Caco-2 (cell line): Measurements from ENCODE around the gene MAN2B1. TPM values are rescaled to one million over a fixed set of nuclear protein-coding genes. Genes with fewer than 3 reads are reported as not detected.

Source experiments
- BruUV-seq: library from RNA; stranded (reverse); fragments of 400-500 nt; replicated peaks from 2 replicates; lab custom pipeline; 2021; lab: Mats Ljungman, UMichigan
- CTCF ChIA-PET: fragments of 300-600 bp; sonication (Branson Sonifier 250); formaldehyde crosslinking; loops from one replicate; lab custom pipeline; 2022; ENCODE audit warnings: antibody characterized with exemption; lab: Charles Lee
- POLR2A ChIA-PET: fragments of 300-600 bp; sonication (Branson Sonifier 250); formaldehyde crosslinking; loops from one replicate; lab custom pipeline; 2022; ENCODE audit warnings: antibody characterized with exemption; lab: Charles Lee
- DNase-seq, 2 experiments: peaks; one replicate each; pipeline versions ENCODE4 v3.0.0 to v3.0.0-alpha.2; 2020 to 2022
- H3K27me3 ChIP-seq: replicated peaks from 2 replicates; pipeline ENCODE4 v1.6.0; 2011; ENCODE audit warnings: low read length; ENCODE audit not compliant: control insufficient read depth, insufficient read depth
- H3K36me3 ChIP-seq: 2 replicates; pipeline ENCODE4 v1.5.1; 2011; ENCODE audit warnings: low read length; ENCODE audit not compliant: control insufficient read depth, insufficient read depth
- H3K4me1 ChIP-seq: fragments of 250-450 bp; sonication (Bioruptor Pico); 2 replicates; pipeline ENCODE4 v1.5.1; 2020; ENCODE audit warnings: mild to moderate bottlenecking
- H3K4me3 ChIP-seq: 2 replicates; pipeline ENCODE4 v1.5.1; 2011; ENCODE audit warnings: low read depth, mild to moderate bottlenecking, control low read depth, low read length
- H3K9me3 ChIP-seq: fragments of 250-450 bp; sonication (Bioruptor Pico); 2 replicates; pipeline ENCODE4 v1.5.1; 2020; ENCODE audit warnings: mild to moderate bottlenecking, moderate library complexity
- H3K27ac Mint-ChIP-seq: one replicate; pipeline ENCODE4 v1.8.0; 2022; ENCODE audit warnings: mixed read lengths; ENCODE audit not compliant: unreplicated experiment
- H3K27me3 Mint-ChIP-seq: one replicate; pipeline ENCODE4 v1.8.0; 2022; ENCODE audit warnings: mixed read lengths; ENCODE audit not compliant: insufficient read depth, unreplicated experiment
- H3K36me3 Mint-ChIP-seq: one replicate; pipeline ENCODE4 v1.8.0; 2022; ENCODE audit warnings: mild to moderate bottlenecking, mixed read lengths; ENCODE audit not compliant: insufficient read depth, unreplicated experiment
- H3K4me1 Mint-ChIP-seq: one replicate; pipeline ENCODE4 v1.8.0; 2022; ENCODE audit warnings: low read depth, mixed read lengths; ENCODE audit not compliant: unreplicated experiment
- H3K4me3 Mint-ChIP-seq: one replicate; pipeline ENCODE4 v1.8.0; 2022; ENCODE audit warnings: mild to moderate bottlenecking, moderate library complexity, mixed read lengths; ENCODE audit not compliant: unreplicated experiment
- H3K9me3 Mint-ChIP-seq: one replicate; pipeline ENCODE4 v1.8.0; 2022; ENCODE audit warnings: mixed read lengths; ENCODE audit not compliant: unreplicated experiment
- intact Hi-C: fragments of 100-400 bp; cut with micrococcal nuclease; formaldehyde crosslinking; loops from one replicate; pipeline ENCODE4 v1.10.0; 2022; ENCODE audit not compliant: unreplicated experiment
- total RNA-seq: library from RNA; stranded (reverse); gene quantifications from 2 replicates; pipeline ENCODE4 v1.2.3, GENCODE V29; 2022
- TF ChIP-seq, protein P1 (sequence below), 2 experiments: fragments of 200-600 bp in 1 of 2; IDR thresholded peaks; 1 replicate in 1 of 2; 2 replicates in 1 of 2; pipeline versions ENCODE4 v1.5.1 to v1.8.0; 2011 to 2022; ENCODE audit warnings: antibody characterized with exemption in 1 of 2, control low read depth in 1 of 2, inconsistent platforms in 1 of 2, low read depth in 1 of 2, low read length in 1 of 2, mild to moderate bottlenecking in 1 of 2, moderate library complexity in 1 of 2; ENCODE audit not compliant: insufficient read depth in 1 of 2, severe bottlenecking in 1 of 2, unreplicated experiment in 1 of 2

The MAN2B1 gene
- total RNA-seq, 1 experiment from 2014 or later: 70.5 TPM

- Mint-ChIP-seq H3K27me3 (no peaks in the 10 kb centered on the region), H3K4me1 (no peaks in the 10 kb centered on the region), H3K4me3 (no peak overlapping the region), H3K27ac (no peak overlapping the region), H3K36me3 (peaks cover 32% of the 10 kb centered on the region), H3K9me3 (no peaks in the 10 kb centered on the region)
- H3K4me1 ChIP-seq: no peaks in the 10 kb centered on the region
- H3K27me3 ChIP-seq: no peaks in the 10 kb centered on the region
- intact Hi-C loops: no loop called here
- no peak overlapping the region for H3K4me3 ChIP-seq
- BruUV-seq: no TSS peak
- CTCF ChIA-PET: no interaction called here
- no peak for DNase-seq
- POLR2A ChIA-PET: no interaction called here
- TF ChIP-seq, protein P1, sequence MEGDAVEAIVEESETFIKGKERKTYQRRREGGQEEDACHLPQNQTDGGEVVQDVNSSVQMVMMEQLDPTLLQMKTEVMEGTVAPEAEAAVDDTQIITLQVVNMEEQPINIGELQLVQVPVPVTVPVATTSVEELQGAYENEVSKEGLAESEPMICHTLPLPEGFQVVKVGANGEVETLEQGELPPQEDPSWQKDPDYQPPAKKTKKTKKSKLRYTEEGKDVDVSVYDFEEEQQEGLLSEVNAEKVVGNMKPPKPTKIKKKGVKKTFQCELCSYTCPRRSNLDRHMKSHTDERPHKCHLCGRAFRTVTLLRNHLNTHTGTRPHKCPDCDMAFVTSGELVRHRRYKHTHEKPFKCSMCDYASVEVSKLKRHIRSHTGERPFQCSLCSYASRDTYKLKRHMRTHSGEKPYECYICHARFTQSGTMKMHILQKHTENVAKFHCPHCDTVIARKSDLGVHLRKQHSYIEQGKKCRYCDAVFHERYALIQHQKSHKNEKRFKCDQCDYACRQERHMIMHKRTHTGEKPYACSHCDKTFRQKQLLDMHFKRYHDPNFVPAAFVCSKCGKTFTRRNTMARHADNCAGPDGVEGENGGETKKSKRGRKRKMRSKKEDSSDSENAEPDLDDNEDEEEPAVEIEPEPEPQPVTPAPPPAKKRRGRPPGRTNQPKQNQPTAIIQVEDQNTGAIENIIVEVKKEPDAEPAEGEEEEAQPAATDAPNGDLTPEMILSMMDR (IDR thresholded peaks at IDR 0.05; ENCODE audit: insufficient read depth in 1 of 2, low read depth in 1 of 2, low read length in 1 of 2, severe bottlenecking in 1 of 2, unreplicated experiment in 1 of 2): no peak
- H3K36me3 ChIP-seq: no peaks in the 10 kb centered on the region
- H3K9me3 ChIP-seq: no peaks in the 10 kb centered on the region
These were observed 9.5 kb downstream of the MAN2B1 start for GRCh38 chr19:12656899-12657571.

DNA sequence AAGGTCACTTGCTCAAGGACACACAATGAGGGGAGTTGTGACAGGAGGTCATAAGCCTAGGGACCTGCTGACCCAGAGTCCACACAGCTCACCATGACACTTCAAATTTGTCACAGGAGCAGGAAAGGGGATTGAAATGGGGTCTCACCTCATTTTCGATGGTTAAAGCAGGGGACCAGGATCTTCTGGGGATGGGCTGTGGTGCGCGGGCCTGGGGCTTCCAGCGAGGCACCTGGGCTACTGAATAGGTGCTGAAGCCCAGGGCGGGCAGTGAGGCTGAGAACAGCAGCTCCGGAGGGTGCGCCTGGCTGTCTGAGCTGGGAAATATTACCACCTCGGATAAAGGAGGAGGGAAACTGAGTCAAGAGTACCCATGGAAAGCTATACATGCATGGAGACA, 11.0 kb downstream of the MAN2B1 start:
- POLR2A ChIA-PET: no interaction called here
- no peak overlapping the region for H3K27ac Mint-ChIP-seq
- H3K4me1 Mint-ChIP-seq: no peaks in the 10 kb centered on the region
- no peak overlapping the region for H3K4me3 Mint-ChIP-seq
- DNase-seq: no peak
- Histone ChIP-seq H3K4me1 (no peaks in the 10 kb centered on the region), H3K36me3 (no peaks in the 10 kb centered on the region), H3K4me3 (no peak overlapping the region), H3K27me3 (no peaks in the 10 kb centered on the region), H3K9me3 (no peaks in the 10 kb centered on the region)
- intact Hi-C loops: no loop called here
- CTCF ChIA-PET: no interaction called here
- TF ChIP-seq, protein P1 (IDR thresholded peaks at IDR 0.05; ENCODE audit: insufficient read depth in 1 of 2, low read depth in 1 of 2, low read length in 1 of 2, severe bottlenecking in 1 of 2, unreplicated experiment in 1 of 2): no peak
- no peaks in the 10 kb centered on the region for H3K9me3 Mint-ChIP-seq
- H3K36me3 Mint-ChIP-seq: peaks cover 25% of the 10 kb centered on the region
- H3K27me3 Mint-ChIP-seq: no peaks in the 10 kb centered on the region
- no TSS peak for BruUV-seq

- no peaks in the 10 kb centered on the region for H3K27me3 Mint-ChIP-seq
- Histone ChIP-seq H3K4me1 (no peaks in the 10 kb centered on the region), H3K36me3 (no peaks in the 10 kb centered on the region), H3K9me3 (no peaks in the 10 kb centered on the region), H3K27me3 (no peaks in the 10 kb centered on the region), H3K4me3 (no peak overlapping the region)
- H3K36me3 Mint-ChIP-seq: peaks cover 14% of the 10 kb centered on the region
- ChIA-PET CTCF (no interaction called here), POLR2A (no interaction called here)
- TF ChIP-seq, protein P1 (IDR thresholded peaks at IDR 0.05; ENCODE audit: insufficient read depth in 1 of 2, low read depth in 1 of 2, low read length in 1 of 2, severe bottlenecking in 1 of 2, unreplicated experiment in 1 of 2): no peak
- no peak overlapping the region for H3K4me3 Mint-ChIP-seq
- DNase-seq: no peak
- H3K9me3 Mint-ChIP-seq: peaks cover 5% of the 10 kb centered on the region
- H3K4me1 Mint-ChIP-seq: no peaks in the 10 kb centered on the region
- no TSS peak for BruUV-seq
- intact Hi-C loops: no loop called here
- no peak overlapping the region for H3K27ac Mint-ChIP-seq
These were observed 14.3 kb downstream of the MAN2B1 start for GRCh38 chr19:12652219-12652618.
